Liver (tissue), 9 donors: Measurements from ENCODE around the gene ABCC1. TPM values are rescaled to one million over a fixed set of nuclear protein-coding genes. Genes with fewer than 3 reads are reported as not detected.

Source experiments
- DNase-seq: peaks from one replicate; pipeline ENCODE4 v3.0.0-alpha.2; 2017; ENCODE audit warnings: low spot score
- H3K27ac ChIP-seq, 2 donors: one replicate each; pipeline ENCODE4 v1.7.0; 2013; ENCODE audit warnings: inconsistent platforms in 2 of 2, low read length in 2 of 2, control low read depth in 1 of 2, low read depth in 1 of 2, mild to moderate bottlenecking in 1 of 2
- H3K27me3 ChIP-seq, 4 donors: one replicate each; pipeline versions ENCODE4 v1.6.1 to v1.7.0; 2013; ENCODE audit warnings: low read length in 3 of 4, inconsistent platforms in 1 of 4, mild to moderate bottlenecking in 1 of 4, moderate library complexity in 1 of 4; ENCODE audit not compliant: control insufficient read depth in 4 of 4, insufficient read depth in 4 of 4
- H3K36me3 ChIP-seq, 4 donors: one replicate each; pipeline versions ENCODE4 v1.6.1 to v1.7.0; 2013; ENCODE audit warnings: low read length in 3 of 4, mild to moderate bottlenecking in 3 of 4, low read depth in 1 of 4, moderate library complexity in 1 of 4; ENCODE audit not compliant: control insufficient read depth in 4 of 4, insufficient read depth in 3 of 4
- H3K4me1 ChIP-seq, 4 donors: one replicate each; pipeline versions ENCODE4 v1.6.1 to v1.7.0; 2013; ENCODE audit warnings: low read length in 3 of 4, mild to moderate bottlenecking in 3 of 4, moderate library complexity in 1 of 4; ENCODE audit not compliant: control insufficient read depth in 4 of 4, insufficient read depth in 4 of 4
- H3K4me3 ChIP-seq, 3 donors: one replicate each; pipeline versions ENCODE4 v1.6.1 to v1.7.0; 2013; ENCODE audit warnings: low read length in 3 of 3, control low read depth in 1 of 3, low read depth in 1 of 3, mild to moderate bottlenecking in 1 of 3
- H3K9ac ChIP-seq, 2 donors: one replicate each; pipeline ENCODE4 v1.7.0; 2013; ENCODE audit warnings: low read length in 2 of 2, mild to moderate bottlenecking in 2 of 2, moderate library complexity in 2 of 2, control low read depth in 1 of 2, low read depth in 1 of 2
- H3K9me3 ChIP-seq, 4 donors: one replicate each; pipeline versions ENCODE4 v1.6.1 to v1.7.0; 2013; ENCODE audit warnings: low read length in 3 of 4; ENCODE audit not compliant: control insufficient read depth in 4 of 4
- EGR1 ChIP-seq, 2 donors: IDR thresholded peaks; 2 replicates each; pipeline ENCODE4 v1.6.1; 2016 to 2018; ENCODE audit warnings: antibody characterized with exemption in 2 of 2, low read depth in 2 of 2
- FOXA1 ChIP-seq: IDR thresholded peaks from 2 replicates; pipeline ENCODE4 v1.6.1; 2016; ENCODE audit warnings: antibody characterized with exemption
- FOXA2 ChIP-seq: IDR thresholded peaks from 2 replicates; pipeline ENCODE4 v1.6.1; 2016; ENCODE audit warnings: antibody characterized with exemption
- HNF4A ChIP-seq, 2 donors: conservative IDR thresholded peaks; 2 replicates each; pipeline ENCODE4 v1.6.1; 2016; ENCODE audit warnings: antibody characterized with exemption in 2 of 2, mild to moderate bottlenecking in 2 of 2
- HNF4G ChIP-seq: IDR thresholded peaks from 2 replicates; pipeline ENCODE4 v1.6.1; 2016; ENCODE audit warnings: antibody characterized with exemption
- JUND ChIP-seq, 2 donors: IDR thresholded peaks; 2 replicates each; pipeline ENCODE4 v1.6.1; 2016; ENCODE audit warnings: antibody characterized with exemption in 2 of 2
- NR2F2 ChIP-seq: IDR thresholded peaks from 2 replicates; pipeline ENCODE4 v1.6.1; 2016; ENCODE audit warnings: antibody characterized with exemption
- RAD21 ChIP-seq, 2 donors: IDR thresholded peaks; 2 replicates each; pipeline ENCODE4 v1.6.1; 2016; ENCODE audit warnings: antibody characterized with exemption in 2 of 2, mild to moderate bottlenecking in 2 of 2
- RXRA ChIP-seq, 2 donors: IDR thresholded peaks; 2 replicates each; pipeline ENCODE4 v1.6.1; 2017 to 2018; ENCODE audit warnings: antibody characterized with exemption in 2 of 2, mild to moderate bottlenecking in 1 of 2
- SP1 ChIP-seq: IDR thresholded peaks from 2 replicates; pipeline ENCODE4 v1.6.1; 2018; ENCODE audit warnings: antibody characterized with exemption, mild to moderate bottlenecking
- TAF1 ChIP-seq: conservative IDR thresholded peaks from 2 replicates; pipeline ENCODE4 v1.6.1; 2016; ENCODE audit warnings: antibody characterized with exemption, mild to moderate bottlenecking
- YY1 ChIP-seq: IDR thresholded peaks from 2 replicates; pipeline ENCODE4 v1.6.1; 2016; ENCODE audit warnings: antibody characterized with exemption, mild to moderate bottlenecking
- WGBS: extraction: QIAGEN DNeasy Blood & Tissue Kit; methylation state at CpG from one replicate; pipeline ENCODE4 v1.1.7; 2013; 5-methylcytosine and 5-hydroxymethylcytosine counted together
- polyA plus RNA-seq, 2 donors: library from polyadenylated mRNA; stranded (reverse) in 1 of 2; unstranded in 1 of 2; fragments of 200-250 nt in 1 of 2; fragments of >200 nt in 1 of 2; fragmentation: Nextera tagmentation in 1 of 2; extraction: Ambion mirVana in 1 of 2; gene quantifications; one replicate each; pipeline versions ENCODE4 v1.2.1 to v1.2.3, GENCODE V29; 2013 to 2015
- total RNA-seq, 2 donors: library from RNA; depleted of rRNA; stranded (reverse); fragments of >200 nt; gene quantifications; one replicate each; pipeline ENCODE4 v1.2.3, GENCODE V29; 2014
- TF ChIP-seq, protein P1 (sequence below): IDR thresholded peaks from 2 replicates; pipeline ENCODE4 v1.6.1; 2016; ENCODE audit warnings: antibody characterized with exemption
- TF ChIP-seq, protein P2 (sequence below): IDR thresholded peaks from 2 replicates; pipeline ENCODE4 v1.6.1; 2016; ENCODE audit warnings: antibody characterized with exemption
- TF ChIP-seq, protein P3 (sequence below): IDR thresholded peaks from 2 replicates; pipeline ENCODE4 v1.6.1; 2016; ENCODE audit warnings: antibody characterized with exemption, mild to moderate bottlenecking
- TF ChIP-seq, protein P4 (sequence below): IDR thresholded peaks from 2 replicates; pipeline ENCODE4 v1.6.1; 2016; ENCODE audit warnings: antibody characterized with exemption
- TF ChIP-seq, protein P5 (sequence below): fragments of 150-350 bp; IDR thresholded peaks from 2 replicates; pipeline ENCODE4 v1.5.1; 2017; ENCODE audit warnings: improper control_type of control experiment, low read depth, low read length; ENCODE audit not compliant: missing input control
- donor health status: healthy.
- donor health status: healthy.
- donor health status: healthy.
- donor health status: healthy.
- donor health status: healthy.

Gene ABCC1
- total and polyA plus RNA-seq, 4 donors, result 0.85 to 7.7 (median 4.2) TPM

DNA sequence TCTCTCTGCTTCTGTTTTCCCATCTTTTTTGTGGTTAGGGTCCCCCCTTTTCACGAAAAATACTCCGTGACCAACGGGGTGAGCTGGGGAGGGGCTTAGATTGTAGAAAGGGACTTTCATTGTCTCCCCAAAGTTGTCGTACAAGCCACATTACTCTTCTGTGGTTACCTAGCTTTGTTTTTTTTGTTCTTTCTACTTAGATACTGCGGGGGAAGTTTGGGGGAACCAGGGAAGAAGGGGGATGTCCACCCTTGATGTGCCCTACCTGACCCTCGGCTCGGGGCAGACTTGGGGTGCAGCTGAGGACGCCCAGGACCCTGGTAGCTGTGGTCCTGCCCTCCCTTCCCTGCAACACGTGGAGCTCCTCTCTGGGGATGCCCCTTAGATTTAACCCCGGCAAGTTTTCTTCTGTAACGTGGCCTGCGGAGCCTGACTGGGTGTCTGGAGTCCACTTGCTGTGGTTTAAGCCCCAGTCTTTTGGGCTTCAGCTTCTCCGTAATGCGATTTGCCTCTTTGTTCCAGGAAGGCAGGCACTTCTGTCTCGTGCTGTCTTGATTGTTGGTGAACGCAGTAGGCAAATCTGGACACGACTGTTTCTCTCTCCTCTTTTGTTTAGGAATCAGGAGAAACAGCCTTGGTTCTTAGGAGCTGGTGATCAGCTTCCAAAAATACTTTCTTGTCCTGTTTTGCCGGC is 892 bp downstream of the ABCC1 start:
- 19% methylated on average over 18 of the region's 18 CpGs for WGBS
- H3K27me3 ChIP-seq, result peaks cover 0 to 7% (median 2%) of the 10 kb centered on the region in 4 donors
- peak overlapping the region; percentile 5 to 21 for H3K9ac ChIP-seq
- peaks cover 0 to 4% (median 2%) of the 10 kb centered on the region in 4 donors for H3K4me1 ChIP-seq
- H3K9me3 ChIP-seq, result no peaks in the 10 kb centered on the region
- no peaks in the 10 kb centered on the region for H3K36me3 ChIP-seq
- DNase-seq, result no peak
- H3K27ac ChIP-seq, result peak overlapping the region; percentile 38 to 49
- peak overlapping the region in 2 of 3 donors; percentile 9 to 71 for H3K4me3 ChIP-seq
- TF ChIP-seq, protein P1, sequence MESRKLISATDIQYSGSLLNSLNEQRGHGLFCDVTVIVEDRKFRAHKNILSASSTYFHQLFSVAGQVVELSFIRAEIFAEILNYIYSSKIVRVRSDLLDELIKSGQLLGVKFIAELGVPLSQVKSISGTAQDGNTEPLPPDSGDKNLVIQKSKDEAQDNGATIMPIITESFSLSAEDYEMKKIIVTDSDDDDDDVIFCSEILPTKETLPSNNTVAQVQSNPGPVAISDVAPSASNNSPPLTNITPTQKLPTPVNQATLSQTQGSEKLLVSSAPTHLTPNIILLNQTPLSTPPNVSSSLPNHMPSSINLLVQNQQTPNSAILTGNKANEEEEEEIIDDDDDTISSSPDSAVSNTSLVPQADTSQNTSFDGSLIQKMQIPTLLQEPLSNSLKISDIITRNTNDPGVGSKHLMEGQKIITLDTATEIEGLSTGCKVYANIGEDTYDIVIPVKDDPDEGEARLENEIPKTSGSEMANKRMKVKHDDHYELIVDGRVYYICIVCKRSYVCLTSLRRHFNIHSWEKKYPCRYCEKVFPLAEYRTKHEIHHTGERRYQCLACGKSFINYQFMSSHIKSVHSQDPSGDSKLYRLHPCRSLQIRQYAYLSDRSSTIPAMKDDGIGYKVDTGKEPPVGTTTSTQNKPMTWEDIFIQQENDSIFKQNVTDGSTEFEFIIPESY, result no peak
- TF ChIP-seq JUND (IDR thresholded peaks at IDR 0.05) (no peak), HNF4A (conservative IDR thresholded peaks at IDR 0.05) (no peak), TAF1 (no peak), YY1 (no peak), EGR1 (IDR thresholded peaks at IDR 0.05; ENCODE audit: low read depth in 2 of 2) (no peak), NR2F2 (no peak), SP1 (no peak), FOXA2 (no peak), RAD21 (IDR thresholded peaks at IDR 0.05) (no peak), RXRA (IDR thresholded peaks at IDR 0.05) (no peak), FOXA1 (no peak), HNF4G (no peak)
- TF ChIP-seq, protein P2, sequence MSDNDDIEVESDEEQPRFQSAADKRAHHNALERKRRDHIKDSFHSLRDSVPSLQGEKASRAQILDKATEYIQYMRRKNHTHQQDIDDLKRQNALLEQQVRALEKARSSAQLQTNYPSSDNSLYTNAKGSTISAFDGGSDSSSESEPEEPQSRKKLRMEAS, result no peak
- TF ChIP-seq, protein P3, sequence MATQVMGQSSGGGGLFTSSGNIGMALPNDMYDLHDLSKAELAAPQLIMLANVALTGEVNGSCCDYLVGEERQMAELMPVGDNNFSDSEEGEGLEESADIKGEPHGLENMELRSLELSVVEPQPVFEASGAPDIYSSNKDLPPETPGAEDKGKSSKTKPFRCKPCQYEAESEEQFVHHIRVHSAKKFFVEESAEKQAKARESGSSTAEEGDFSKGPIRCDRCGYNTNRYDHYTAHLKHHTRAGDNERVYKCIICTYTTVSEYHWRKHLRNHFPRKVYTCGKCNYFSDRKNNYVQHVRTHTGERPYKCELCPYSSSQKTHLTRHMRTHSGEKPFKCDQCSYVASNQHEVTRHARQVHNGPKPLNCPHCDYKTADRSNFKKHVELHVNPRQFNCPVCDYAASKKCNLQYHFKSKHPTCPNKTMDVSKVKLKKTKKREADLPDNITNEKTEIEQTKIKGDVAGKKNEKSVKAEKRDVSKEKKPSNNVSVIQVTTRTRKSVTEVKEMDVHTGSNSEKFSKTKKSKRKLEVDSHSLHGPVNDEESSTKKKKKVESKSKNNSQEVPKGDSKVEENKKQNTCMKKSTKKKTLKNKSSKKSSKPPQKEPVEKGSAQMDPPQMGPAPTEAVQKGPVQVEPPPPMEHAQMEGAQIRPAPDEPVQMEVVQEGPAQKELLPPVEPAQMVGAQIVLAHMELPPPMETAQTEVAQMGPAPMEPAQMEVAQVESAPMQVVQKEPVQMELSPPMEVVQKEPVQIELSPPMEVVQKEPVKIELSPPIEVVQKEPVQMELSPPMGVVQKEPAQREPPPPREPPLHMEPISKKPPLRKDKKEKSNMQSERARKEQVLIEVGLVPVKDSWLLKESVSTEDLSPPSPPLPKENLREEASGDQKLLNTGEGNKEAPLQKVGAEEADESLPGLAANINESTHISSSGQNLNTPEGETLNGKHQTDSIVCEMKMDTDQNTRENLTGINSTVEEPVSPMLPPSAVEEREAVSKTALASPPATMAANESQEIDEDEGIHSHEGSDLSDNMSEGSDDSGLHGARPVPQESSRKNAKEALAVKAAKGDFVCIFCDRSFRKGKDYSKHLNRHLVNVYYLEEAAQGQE, result no peak
- TF ChIP-seq, protein P4, sequence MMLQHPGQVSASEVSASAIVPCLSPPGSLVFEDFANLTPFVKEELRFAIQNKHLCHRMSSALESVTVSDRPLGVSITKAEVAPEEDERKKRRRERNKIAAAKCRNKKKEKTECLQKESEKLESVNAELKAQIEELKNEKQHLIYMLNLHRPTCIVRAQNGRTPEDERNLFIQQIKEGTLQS, result no peak
- TF ChIP-seq, protein P5, sequence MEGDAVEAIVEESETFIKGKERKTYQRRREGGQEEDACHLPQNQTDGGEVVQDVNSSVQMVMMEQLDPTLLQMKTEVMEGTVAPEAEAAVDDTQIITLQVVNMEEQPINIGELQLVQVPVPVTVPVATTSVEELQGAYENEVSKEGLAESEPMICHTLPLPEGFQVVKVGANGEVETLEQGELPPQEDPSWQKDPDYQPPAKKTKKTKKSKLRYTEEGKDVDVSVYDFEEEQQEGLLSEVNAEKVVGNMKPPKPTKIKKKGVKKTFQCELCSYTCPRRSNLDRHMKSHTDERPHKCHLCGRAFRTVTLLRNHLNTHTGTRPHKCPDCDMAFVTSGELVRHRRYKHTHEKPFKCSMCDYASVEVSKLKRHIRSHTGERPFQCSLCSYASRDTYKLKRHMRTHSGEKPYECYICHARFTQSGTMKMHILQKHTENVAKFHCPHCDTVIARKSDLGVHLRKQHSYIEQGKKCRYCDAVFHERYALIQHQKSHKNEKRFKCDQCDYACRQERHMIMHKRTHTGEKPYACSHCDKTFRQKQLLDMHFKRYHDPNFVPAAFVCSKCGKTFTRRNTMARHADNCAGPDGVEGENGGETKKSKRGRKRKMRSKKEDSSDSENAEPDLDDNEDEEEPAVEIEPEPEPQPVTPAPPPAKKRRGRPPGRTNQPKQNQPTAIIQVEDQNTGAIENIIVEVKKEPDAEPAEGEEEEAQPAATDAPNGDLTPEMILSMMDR, result no peak
